M059J (cell line): ENCODE results near the gene RGL4. TPM values are rescaled to one million over a fixed set of nuclear protein-coding genes. Genes with fewer than 3 reads are reported as not detected.

Source experiments
- DNase-seq: peaks from one replicate; pipeline ENCODE4 v3.0.0-alpha.2; 2012; ENCODE audit warnings: low read depth
- total RNA-seq: library from RNA; depleted of rRNA; stranded (reverse); fragments of >200 nt; shearing (Covaris generic); gene quantifications from 2 replicates; pipeline ENCODE4 v1.2.3, GENCODE V29; 2014; rRNA removed

Gene RGL4
- total RNA-seq, 1 experiment from 2014 or later, result not detected

DNA sequence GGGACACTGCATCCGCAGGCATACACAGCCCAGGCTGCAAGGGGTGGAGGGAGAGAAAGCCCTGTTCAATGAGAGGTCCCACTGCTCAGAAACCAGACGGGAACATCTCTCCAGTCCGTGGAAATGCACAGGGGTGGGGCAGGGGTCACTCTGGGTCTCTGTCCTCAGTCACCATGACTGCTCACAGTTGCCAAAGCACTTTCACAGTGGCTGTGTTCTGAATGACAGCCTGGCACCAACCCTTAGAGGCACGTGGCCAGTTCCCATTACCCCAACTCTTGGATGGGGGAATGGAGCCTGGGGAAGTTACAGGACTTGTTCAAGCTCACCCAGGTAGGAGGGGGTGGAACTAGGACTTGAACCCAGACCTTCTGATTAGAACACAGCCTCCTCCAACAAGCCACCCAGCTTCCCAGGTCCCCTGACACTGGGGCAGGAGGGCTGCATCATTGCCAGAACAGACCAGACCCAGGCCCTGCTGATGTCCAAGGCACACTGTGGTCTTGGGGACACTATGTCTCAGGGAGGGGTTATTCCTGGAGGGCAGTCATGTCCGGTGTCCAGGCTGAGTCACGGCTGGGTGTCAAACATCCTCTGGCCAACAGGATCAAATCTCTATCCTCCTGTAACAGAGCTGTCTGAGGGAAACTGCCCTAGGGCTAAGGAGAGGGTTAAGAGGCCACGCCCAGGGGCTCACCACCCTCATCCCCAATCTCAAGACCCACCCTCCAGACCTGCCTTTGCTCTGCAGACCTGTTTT is 51.9 kb downstream of the RGL4 start:
- no peak for DNase-seq

GRCh38 chr22:23743303-23743705 is 52.5 kb downstream of the RGL4 start:
- no peak for DNase-seq

DNA sequence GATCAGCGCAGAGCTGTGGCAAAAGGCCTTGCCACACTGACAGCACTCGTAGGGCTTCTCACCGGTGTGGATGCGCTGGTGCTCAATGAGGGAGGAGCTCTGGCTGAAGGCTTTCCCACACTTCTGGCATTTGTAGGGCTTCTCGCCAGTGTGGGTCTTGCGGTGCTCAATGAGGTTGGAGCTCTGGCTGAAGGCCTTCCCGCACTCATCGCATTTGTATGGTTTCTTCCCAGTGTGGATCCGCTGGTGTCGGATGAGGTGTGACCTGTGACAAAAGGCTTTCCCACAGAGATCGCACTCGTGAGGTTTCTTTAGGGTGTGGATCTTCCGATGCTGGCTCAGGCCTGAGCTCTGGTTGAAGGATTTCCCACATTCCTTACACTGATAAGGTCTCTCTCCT is 53.2 kb downstream of the RGL4 start:
- no peak for DNase-seq

- no peak for DNase-seq
Observed at GRCh38 chr22:23744485-23744884, 53.7 kb downstream of the RGL4 start.

- DNase-seq, result no peak
Observed at GRCh38 chr22:23745791-23746190, 55.0 kb downstream of the RGL4 start.

Other genes with a start within 250 kb of the RGL4 start
- gene IGLL1, start 110.7 kb upstream of the RGL4 start, total RNA-seq, result not detected in 2 replicates
- gene DRICH1, start 58.7 kb upstream of the RGL4 start, total RNA-seq, result not detected in 2 replicates
- gene ZNF70, start 60.1 kb downstream of the RGL4 start, total RNA-seq, result 2.6 and 2.7 TPM in 2 replicates
- not detected in 2 replicates for gene VPREB3, start 63.4 kb downstream of the RGL4 start, total RNA-seq
- gene C22orf15, start 72.0 kb downstream of the RGL4 start, total RNA-seq, result not detected in 2 replicates
- 1.9 and 2.8 TPM in 2 replicates for gene CHCHD10, start 77.0 kb downstream of the RGL4 start, total RNA-seq
- gene MMP11, start 81.8 kb downstream of the RGL4 start, total RNA-seq, result 1.9 and 4.2 TPM in 2 replicates
- 42.5 and 54.0 TPM in 2 replicates for gene SMARCB1, start 96.0 kb downstream of the RGL4 start, total RNA-seq
- 0.44 and 0.49 TPM in 2 replicates for gene DERL3, start 148.0 kb downstream of the RGL4 start, total RNA-seq
- gene SLC2A11, start 166.9 kb downstream of the RGL4 start, total RNA-seq, result 9.5 and 16.4 TPM in 2 replicates
- gene MIF, start 203.4 kb downstream of the RGL4 start, total RNA-seq, result 313 and 368 TPM in 2 replicates